K562 (cell line): ENCODE measurements around the gene DTX1. TPM values are rescaled to one million over a fixed set of nuclear protein-coding genes. Genes with fewer than 3 reads are reported as not detected.

ENCODE experiments used
- C11orf30 ChIP-seq: fragments of 450-650 bp; IDR thresholded peaks from 2 replicates; pipeline ENCODE4 v1.6.1; 2016; ENCODE audit warnings: low read depth, mild to moderate bottlenecking
- CHD1 ChIP-seq: fragments of 200-600 bp; sonication (generic); IDR thresholded peaks from one replicate; pipeline ENCODE4 v1.6.1; 2012; ENCODE audit warnings: mild to moderate bottlenecking, moderate library complexity, low read length, inconsistent platforms
- E2F4 ChIP-seq: sonication (generic); formaldehyde crosslinking; IDR thresholded peaks from 2 replicates; pipeline ENCODE4 v1.8.0; 2022; ENCODE audit warnings: mild to moderate bottlenecking, low read depth, missing genetic modification reagents
- ETS1 ChIP-seq: conservative IDR thresholded peaks from 2 replicates; pipeline ENCODE4 v1.6.1; 2011; ENCODE audit warnings: low read depth, mild to moderate bottlenecking, low read length; ENCODE audit not compliant: control insufficient read depth
- HDGF ChIP-seq: fragments of 450-650 bp; IDR thresholded peaks from 2 replicates; pipeline ENCODE4 v1.6.1; 2016
- HSF4 ChIP-seq: fragments of 250-450 bp; sonication (Bioruptor Pico); IDR thresholded peaks from 2 replicates; pipeline ENCODE4 v2.1.2; 2022; ENCODE audit warnings: mild to moderate bottlenecking, moderate library complexity, borderline replicate concordance
- KLF6 ChIP-seq: fragments of 250-450 bp; sonication (Bioruptor Pico); IDR thresholded peaks from 2 replicates; pipeline ENCODE4 v1.4.0; 2020; ENCODE audit warnings: mild to moderate bottlenecking, moderate library complexity, borderline replicate concordance
- L3MBTL2 ChIP-seq: fragments of 450-650 bp; IDR thresholded peaks from 2 replicates; pipeline ENCODE4 v1.6.1; 2016; ENCODE audit warnings: mild to moderate bottlenecking, moderate library complexity
- MTA1 ChIP-seq: fragments of 450-650 bp; IDR thresholded peaks from 2 replicates; pipeline ENCODE4 v1.6.1; 2017; ENCODE audit warnings: borderline replicate concordance
- RREB1 ChIP-seq: fragments of 250-450 bp; sonication (Bioruptor Pico); IDR thresholded peaks from 2 replicates; pipeline ENCODE4 v1.4.0; 2020
- SMARCA5 ChIP-seq: fragments of 450-650 bp; IDR thresholded peaks from 2 replicates; pipeline ENCODE4 v1.6.1; 2016
- THRB ChIP-seq: fragments of 450-650 bp; formaldehyde crosslinking; conservative IDR thresholded peaks from 2 replicates; pipeline ENCODE4 v1.4.0; 2022; ENCODE audit warnings: mild to moderate bottlenecking, missing genetic modification characterization
- YY1 ChIP-seq, 3 experiments: IDR thresholded peaks; 2 replicates each; pipeline ENCODE4 v1.6.1; 2011; ENCODE audit warnings: low read length in 2 of 3, mild to moderate bottlenecking in 2 of 3, moderate library complexity in 2 of 3, borderline replicate concordance in 1 of 3, control low read depth in 1 of 3, low read depth in 1 of 3; ENCODE audit not compliant: insufficient read depth in 3 of 3, insufficient replicate concordance in 2 of 3, control insufficient read depth in 1 of 3, insufficient read length in 1 of 3; ENCODE audit errors: extremely low read depth in 1 of 3
- ZNF140 ChIP-seq: fragments of 250-450 bp; sonication (Bioruptor Pico); IDR thresholded peaks from 2 replicates; pipeline ENCODE4 v1.8.0; 2021; ENCODE audit warnings: moderate library complexity, mild to moderate bottlenecking, inconsistent platforms
- ZNF217 ChIP-seq: sonication (generic); formaldehyde crosslinking; IDR thresholded peaks from 2 replicates; pipeline ENCODE4 v1.8.0; 2022; ENCODE audit warnings: mild to moderate bottlenecking, missing genetic modification reagents
- ZNF398 ChIP-seq: fragments of 250-450 bp; sonication (Bioruptor Pico); IDR thresholded peaks from 2 replicates; pipeline ENCODE4 v1.8.0; 2021; ENCODE audit warnings: moderate library complexity, mild to moderate bottlenecking, inconsistent platforms
- ZNF830 ChIP-seq: fragments of 250-450 bp; sonication (Bioruptor Pico); IDR thresholded peaks from 2 replicates; pipeline ENCODE4 v1.5.0; 2021; ENCODE audit warnings: mild to moderate bottlenecking
- polyA plus RNA-seq, 8 experiments: library from polyadenylated mRNA; depleted of rRNA in 4 of 8; stranded (reverse) in 5 of 8; unstranded in 3 of 8; fragments of >200 nt; fragmentation: Nextera tagmentation in 2 of 8; fragmentation: Illumina TruSeq in 1 of 8; extraction: Ambion mirVana in 2 of 8; extraction: Trizol in 1 of 8; gene quantifications; 2 replicates each; pipeline versions ENCODE4 v1.2.1 to v1.2.3, GENCODE V29; 2011 to 2014; ENCODE audit warnings: inconsistent platforms in 1 of 8, missing spikeins in 1 of 8
- total RNA-seq, 7 experiments: library from RNA; depleted of rRNA in 6 of 7; stranded (reverse); fragments of >200 nt in 6 of 7; fragmentation: Illumina TruSeq in 2 of 7; extraction: Trizol in 2 of 7; gene quantifications; 2 replicates each; pipeline versions ENCODE4 v1.2.1 to v1.2.3, GENCODE V29; 2011 to 2021; ENCODE audit warnings: low replicate concordance in 1 of 7

Gene DTX1
- total and polyA plus RNA-seq, 9 of the 15 experiments (the other 6 are each of a cell fraction or from before 2014, with no cell fraction given): not detected

- TF ChIP-seq YY1 (IDR thresholded peaks at IDR 0.05; ENCODE audit: borderline replicate concordance in 1 of 3, control insufficient read depth in 1 of 3, extremely low read depth in 1 of 3, insufficient read depth in 3 of 3, insufficient read length in 1 of 3, insufficient replicate concordance in 2 of 3, low read depth in 1 of 3, low read length in 2 of 3) (no peak), ZNF140 (CRISPR knock-in tag) (no peak), CHD1 (no peak), C11orf30 (no peak), THRB (no peak), MTA1 (no peak), SMARCA5 (no peak), KLF6 (no peak), HSF4 (no peak), E2F4 (CRISPR knock-in tag) (no peak), ZNF398 (CRISPR knock-in tag) (no peak), ZNF217 (CRISPR knock-in tag) (no peak), HDGF (no peak), ZNF830 (CRISPR knock-in tag) (no peak), RREB1 (no peak), L3MBTL2 (peak; percentile 78), ETS1 (no peak)
Observed at GRCh38 chr12:113098441-113099028, 42.0 kb downstream of the DTX1 start (continued).
